Measurements from ENCODE around the gene IL21.
"Not testable (repeated sequence)": the region's sequence is repeated elsewhere in the genome, so short reads cannot be mapped to it uniquely, and the experiment has no call there.

IL21 gene

GRCh38 chr4:122621016-122621507 is at the start of gene IL21:
Gene IL21, minus strand, starts transcription at chr4:122621066. Its CDS starts 55 bp downstream, at chr4:122621011.
- no peak for DNase-seq (ENCODE audit: low read depth)

GRCh38 chr4:122669911-122670738 is 49.3 kb upstream of the IL21 start:
- DNase-seq (ENCODE audit: low read depth), result no peak

GRCh38 chr4:122668241-122668640 is 47.4 kb upstream of the IL21 start:
- DNase-seq (ENCODE audit: low read depth), result peak; percentile 83

- peak; percentile 81 for DNase-seq (ENCODE audit: low read depth)
Measured at GRCh38 chr4:122666527-122667245, 45.8 kb upstream of the IL21 start.

- DNase-seq (ENCODE audit: low read depth), result peak; percentile 72
Measured at GRCh38 chr4:122665161-122665929, 44.5 kb upstream of the IL21 start.

- no peak for DNase-seq (ENCODE audit: low read depth)
Measured at GRCh38 chr4:122663814-122664610, 43.1 kb upstream of the IL21 start.

- no peak for DNase-seq (ENCODE audit: low read depth)
Measured at GRCh38 chr4:122663291-122663690, 42.4 kb upstream of the IL21 start.

- no peak for DNase-seq (ENCODE audit: low read depth)
Measured at GRCh38 chr4:122662701-122663100, 41.8 kb upstream of the IL21 start.

GRCh38 chr4:122661176-122662160 is 40.6 kb upstream of the IL21 start:
- DNase-seq (ENCODE audit: low read depth), result no peak

- no peak for DNase-seq (ENCODE audit: low read depth)
Measured at GRCh38 chr4:122658818-122659295, 38.0 kb upstream of the IL21 start.

- no peak for DNase-seq (ENCODE audit: low read depth)
Measured at GRCh38 chr4:122658377-122658776, 37.5 kb upstream of the IL21 start.

GRCh38 chr4:122657553-122657952 is 36.7 kb upstream of the IL21 start:
- DNase-seq (ENCODE audit: low read depth), result no peak

GRCh38 chr4:122656583-122656982 is 35.7 kb upstream of the IL21 start:
- not testable (repeated sequence) for DNase-seq (ENCODE audit: low read depth)

- DNase-seq (ENCODE audit: low read depth), result peak; percentile 44
Measured at GRCh38 chr4:122652379-122652778, 31.5 kb upstream of the IL21 start.

GRCh38 chr4:122650148-122650547 is 29.3 kb upstream of the IL21 start:
- DNase-seq (ENCODE audit: low read depth), result no peak

GRCh38 chr4:122647656-122648055 is 26.8 kb upstream of the IL21 start:
- DNase-seq (ENCODE audit: low read depth), result no peak

GRCh38 chr4:122643257-122643656 is 22.4 kb upstream of the IL21 start:
- DNase-seq (ENCODE audit: low read depth), result no peak

GRCh38 chr4:122639181-122639580 is 18.3 kb upstream of the IL21 start:
- DNase-seq (ENCODE audit: low read depth), result no peak

- DNase-seq (ENCODE audit: low read depth), result no peak
Measured at GRCh38 chr4:122636697-122637096, 15.8 kb upstream of the IL21 start.

- DNase-seq (ENCODE audit: low read depth), result no peak
Measured at GRCh38 chr4:122635205-122635604, 14.3 kb upstream of the IL21 start.

All from GM04504 (cell line).